Smooth muscle cell (in vitro differentiated cells): Measurements from ENCODE around the gene EPC1. TPM values are rescaled to one million over a fixed set of nuclear protein-coding genes. Genes with fewer than 3 reads are reported as not detected.
"Not testable (repeated sequence)": the region's sequence is repeated elsewhere in the genome, so short reads cannot be mapped to it uniquely, and the experiment has no call there.

Experiments
- DNase-seq: peaks from one replicate; lab custom pipeline; 2025; ENCODE audit not compliant: unreplicated experiment; lab: John Stamatoyannopoulos, UW
- H2AFZ ChIP-seq: fragments of 200-600 bp; sonication (generic); 2 replicates; pipeline ENCODE4 v1.6.0; 2016; ENCODE audit warnings: antibody characterized with exemption, low read depth, mild to moderate bottlenecking
- H3F3A ChIP-seq: fragments of 200-600 bp; sonication (generic); 2 replicates; pipeline ENCODE4 v1.6.0; 2017; ENCODE audit warnings: antibody characterized with exemption, low read depth
- H3K27ac ChIP-seq: fragments of 200-600 bp; sonication (generic); 2 replicates; pipeline ENCODE4 v1.5.1; 2016; ENCODE audit warnings: low read depth, mild to moderate bottlenecking
- H3K27me3 ChIP-seq: fragments of 200-600 bp; sonication (generic); 2 replicates; pipeline ENCODE4 v1.6.1; 2016; ENCODE audit warnings: low read depth, mild to moderate bottlenecking
- H3K36me3 ChIP-seq: fragments of 200-600 bp; sonication (generic); 2 replicates; pipeline ENCODE4 v1.5.1; 2016; ENCODE audit warnings: low read depth
- H3K4me1 ChIP-seq: fragments of 200-600 bp; sonication (generic); 2 replicates; pipeline ENCODE4 v1.5.1; 2016; ENCODE audit warnings: low read depth
- H3K4me2 ChIP-seq: fragments of 200-600 bp; sonication (generic); 2 replicates; pipeline ENCODE4 v1.6.0; 2016; ENCODE audit warnings: mild to moderate bottlenecking
- H3K4me3 ChIP-seq: fragments of 200-600 bp; sonication (generic); 2 replicates; pipeline ENCODE4 v1.5.1; 2016; ENCODE audit warnings: mild to moderate bottlenecking
- H3K79me2 ChIP-seq: fragments of 200-600 bp; sonication (generic); 2 replicates; pipeline ENCODE4 v1.6.0; 2016; ENCODE audit warnings: low read depth, mild to moderate bottlenecking
- H3K9ac ChIP-seq: fragments of 200-600 bp; sonication (generic); 2 replicates; pipeline ENCODE4 v1.6.0; 2016; ENCODE audit warnings: low read depth
- H3K9me3 ChIP-seq: fragments of 200-600 bp; sonication (generic); replicated peaks from 2 replicates; pipeline ENCODE4 v1.5.1; 2016; ENCODE audit warnings: low read depth
- H4K20me1 ChIP-seq: fragments of 200-600 bp; sonication (generic); 2 replicates; pipeline ENCODE4 v1.6.0; 2016; ENCODE audit warnings: low read depth
- WGBS: methylation state at CpG from one replicate; pipeline ENCODE4 v1.1.7; 2016; ENCODE audit warnings: low lambda C conversion rate; 5-methylcytosine and 5-hydroxymethylcytosine counted together
- polyA plus RNA-seq: library from polyadenylated mRNA; unstranded; fragments of >200 nt; fragmentation: Nextera tagmentation; extraction: Ambion mirVana; gene quantifications from 2 replicates; pipeline ENCODE4 v1.2.1, GENCODE V29; 2016
- total RNA-seq: library from RNA; depleted of rRNA; stranded (reverse); fragments of >200 nt; gene quantifications from 2 replicates; pipeline ENCODE4 v1.2.3, GENCODE V29; 2014
- TF ChIP-seq, protein P1 (sequence below): fragments of 200-600 bp; sonication (generic); IDR thresholded peaks from 2 replicates; pipeline ENCODE4 v1.5.1; 2017; ENCODE audit warnings: borderline replicate concordance, mild to moderate bottlenecking, antibody characterized with exemption; ENCODE audit not compliant: insufficient read depth, poor library complexity, severe bottlenecking

The EPC1 gene
- total and polyA plus RNA-seq, 2 experiments from 2014 or later = 16.3 to 52.1 TPM

DNA sequence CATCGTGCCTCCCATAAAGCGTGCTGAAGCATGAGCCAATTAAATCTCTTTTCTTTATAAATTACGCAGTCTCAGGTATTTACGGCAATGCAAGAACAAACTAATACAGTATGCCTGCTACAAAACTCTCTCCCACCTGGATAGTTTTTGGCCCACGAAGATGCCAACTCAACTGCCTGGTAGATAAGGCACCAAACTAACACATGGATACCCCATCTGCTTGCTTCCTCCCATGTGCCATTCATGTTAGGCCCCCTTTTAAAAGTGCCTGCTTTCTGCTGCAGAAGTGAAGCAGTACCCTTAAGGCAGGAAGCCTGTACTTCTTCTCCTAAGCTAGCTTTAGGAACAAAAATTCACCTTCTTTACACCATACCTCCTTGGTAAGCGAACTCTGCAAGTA is 15.6 kb upstream of the EPC1 start:
- H3F3A ChIP-seq = no peaks in the 10 kb centered on the region
- peaks cover 99% of the 10 kb centered on the region for H4K20me1 ChIP-seq
- no peaks in the 10 kb centered on the region for H3K27me3 ChIP-seq
- H3K4me1 ChIP-seq = peaks cover 2% of the 10 kb centered on the region
- H3K36me3 ChIP-seq = no peaks in the 10 kb centered on the region
- H2AFZ ChIP-seq = no peak overlapping the region
- H3K9me3 ChIP-seq = no peaks in the 10 kb centered on the region
- peaks cover 98% of the 10 kb centered on the region for H3K79me2 ChIP-seq
- 97% methylated on average over 6 of the region's 6 CpGs for WGBS
- no peak overlapping the region for H3K4me3 ChIP-seq
- no peak overlapping the region for H3K4me2 ChIP-seq
- H3K9ac ChIP-seq = no peak overlapping the region
- TF ChIP-seq, protein P1, sequence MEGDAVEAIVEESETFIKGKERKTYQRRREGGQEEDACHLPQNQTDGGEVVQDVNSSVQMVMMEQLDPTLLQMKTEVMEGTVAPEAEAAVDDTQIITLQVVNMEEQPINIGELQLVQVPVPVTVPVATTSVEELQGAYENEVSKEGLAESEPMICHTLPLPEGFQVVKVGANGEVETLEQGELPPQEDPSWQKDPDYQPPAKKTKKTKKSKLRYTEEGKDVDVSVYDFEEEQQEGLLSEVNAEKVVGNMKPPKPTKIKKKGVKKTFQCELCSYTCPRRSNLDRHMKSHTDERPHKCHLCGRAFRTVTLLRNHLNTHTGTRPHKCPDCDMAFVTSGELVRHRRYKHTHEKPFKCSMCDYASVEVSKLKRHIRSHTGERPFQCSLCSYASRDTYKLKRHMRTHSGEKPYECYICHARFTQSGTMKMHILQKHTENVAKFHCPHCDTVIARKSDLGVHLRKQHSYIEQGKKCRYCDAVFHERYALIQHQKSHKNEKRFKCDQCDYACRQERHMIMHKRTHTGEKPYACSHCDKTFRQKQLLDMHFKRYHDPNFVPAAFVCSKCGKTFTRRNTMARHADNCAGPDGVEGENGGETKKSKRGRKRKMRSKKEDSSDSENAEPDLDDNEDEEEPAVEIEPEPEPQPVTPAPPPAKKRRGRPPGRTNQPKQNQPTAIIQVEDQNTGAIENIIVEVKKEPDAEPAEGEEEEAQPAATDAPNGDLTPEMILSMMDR = no peak
- no peak overlapping the region for H3K27ac ChIP-seq
- no peak for DNase-seq

- H3K27me3 ChIP-seq = no peaks in the 10 kb centered on the region
- H3K4me3 ChIP-seq = no peak overlapping the region
- no peaks in the 10 kb centered on the region for H3K9me3 ChIP-seq
- WGBS = 73% methylated on average over 2 of the region's 2 CpGs
- no peak for DNase-seq
- peaks cover 98% of the 10 kb centered on the region for H4K20me1 ChIP-seq
- peaks cover 97% of the 10 kb centered on the region for H3K79me2 ChIP-seq
- H3K36me3 ChIP-seq = no peaks in the 10 kb centered on the region
- H3F3A ChIP-seq = no peaks in the 10 kb centered on the region
- H3K27ac ChIP-seq = peak overlapping the region; percentile 55
- TF ChIP-seq, protein P1 = no peak
- no peak overlapping the region for H3K9ac ChIP-seq
- H3K4me1 ChIP-seq = no peaks in the 10 kb centered on the region
- no peak overlapping the region for H2AFZ ChIP-seq
- no peak overlapping the region for H3K4me2 ChIP-seq
These were observed 13.9 kb upstream of the EPC1 start for GRCh38 chr10:32360884-32361283.

- Histone ChIP-seq H3K36me3 (no peaks in the 10 kb centered on the region), H3F3A (no peaks in the 10 kb centered on the region), H3K9ac (no peak overlapping the region), H3K4me1 (no peaks in the 10 kb centered on the region), H3K27ac (no peak overlapping the region), H3K4me2 (no peak overlapping the region), H2AFZ (no peak overlapping the region), H4K20me1 (peaks cover 94% of the 10 kb centered on the region), H3K27me3 (no peaks in the 10 kb centered on the region), H3K4me3 (no peak overlapping the region), H3K9me3 (no peaks in the 10 kb centered on the region), H3K79me2 (peaks cover 96% of the 10 kb centered on the region)
- DNase-seq = no peak
- whole genome bisulfite sequencing = 77% methylated on average over 1 of the region's 1 CpG
- TF ChIP-seq, protein P1 = no peak
These were observed 13.3 kb upstream of the EPC1 start for GRCh38 chr10:32360241-32360640.

DNA sequence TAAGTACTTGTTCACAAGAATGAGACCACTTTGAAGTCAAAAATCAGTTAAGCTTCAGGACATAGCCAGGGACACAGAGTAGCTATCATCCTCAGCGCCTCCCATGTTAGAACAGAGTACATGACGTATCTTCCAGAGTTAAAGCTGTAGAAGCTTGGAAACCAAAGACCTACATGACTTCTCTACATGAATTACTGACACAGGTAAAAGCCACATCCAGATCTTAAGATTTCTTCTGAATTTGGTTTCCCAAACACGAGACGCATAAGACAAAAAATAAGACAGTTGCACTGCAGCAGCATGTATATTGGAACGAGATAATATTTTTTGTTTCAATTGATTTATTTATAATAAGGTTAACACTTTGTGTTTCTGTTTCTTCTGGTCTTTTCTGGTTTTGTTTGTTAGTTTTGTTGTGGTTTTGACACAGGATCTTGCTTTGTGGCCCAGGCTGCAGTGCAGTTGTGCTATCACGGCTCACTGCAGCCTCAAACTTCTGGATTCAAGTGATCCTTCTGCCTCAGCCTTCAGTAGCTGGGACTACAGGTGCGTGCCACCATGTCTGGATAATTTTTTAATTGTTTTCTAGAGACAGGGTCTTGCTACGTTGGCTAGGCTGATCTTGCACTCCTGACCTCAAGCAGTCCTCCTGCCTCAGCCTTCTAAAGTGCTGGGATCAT is 10.2 kb upstream of the EPC1 start:
- TF ChIP-seq, protein P1 = no peak
- H4K20me1 ChIP-seq = peaks cover 85% of the 10 kb centered on the region
- no peaks in the 10 kb centered on the region for H3F3A ChIP-seq
- H3K4me3 ChIP-seq = no peak overlapping the region
- H2AFZ ChIP-seq = no peak overlapping the region
- peaks cover 94% of the 10 kb centered on the region for H3K79me2 ChIP-seq
- no peaks in the 10 kb centered on the region for H3K4me1 ChIP-seq
- no peak overlapping the region for H3K9ac ChIP-seq
- H3K4me2 ChIP-seq = no peak overlapping the region
- H3K36me3 ChIP-seq = no peaks in the 10 kb centered on the region
- H3K9me3 ChIP-seq = no peaks in the 10 kb centered on the region
- no peaks in the 10 kb centered on the region for H3K27me3 ChIP-seq
- no peak overlapping the region for H3K27ac ChIP-seq
- WGBS = over 99% methylated on average over 8 of the region's 8 CpGs
- DNase-seq = no peak

DNA sequence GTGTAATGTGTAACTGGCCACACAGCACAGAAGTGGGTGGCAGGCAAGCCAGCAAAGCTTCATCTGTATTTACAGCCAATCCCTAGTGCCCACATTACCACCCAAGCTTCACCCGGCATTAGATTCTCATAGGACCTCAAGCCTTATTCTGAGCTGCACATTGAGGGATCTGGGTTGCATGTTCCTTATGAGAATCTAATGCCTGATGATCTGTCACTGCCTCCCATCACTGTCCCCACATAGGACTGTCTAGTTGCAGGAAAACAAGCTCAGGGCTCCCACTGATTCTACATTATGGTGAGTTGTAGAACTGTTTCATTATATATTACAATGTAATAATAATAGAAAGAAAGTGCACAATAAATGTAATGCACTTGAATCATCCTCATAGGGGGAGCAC is 7.7 kb upstream of the EPC1 start:
- not testable (repeated sequence) for H3K27me3 ChIP-seq, H3K36me3 ChIP-seq, H3K4me2 ChIP-seq, DNase-seq, H3K4me1 ChIP-seq, H3F3A ChIP-seq, H3K9me3 ChIP-seq, H2AFZ ChIP-seq, H3K27ac ChIP-seq, H3K4me3 ChIP-seq, H3K9ac ChIP-seq
- Histone ChIP-seq H4K20me1 (peaks cover 79% of the 10 kb centered on the region), H3K79me2 (peaks cover 90% of the 10 kb centered on the region)
- WGBS = 100% methylated on average over 1 of the region's 1 CpG
